Neuron (in vitro differentiated cells): ENCODE data around the gene ABCF3.
"Not testable (repeated sequence)": the region's sequence is repeated elsewhere in the genome, so short reads cannot be mapped to it uniquely, and the experiment has no call there.

ENCODE experiments used
- H2AFZ ChIP-seq: one replicate; pipeline ENCODE4 v1.6.1; 2013; ENCODE audit warnings: low read depth, mild to moderate bottlenecking, inconsistent platforms, low read length, moderate library complexity
- H3K27me3 ChIP-seq: one replicate; pipeline ENCODE4 v1.6.1; 2013; ENCODE audit warnings: low read length; ENCODE audit not compliant: insufficient read depth
- H3K36me3 ChIP-seq: one replicate; pipeline ENCODE4 v1.6.1; 2013; ENCODE audit warnings: low read length; ENCODE audit not compliant: insufficient read depth
- H3K4me1 ChIP-seq: one replicate; pipeline ENCODE4 v1.6.1; 2013; ENCODE audit warnings: low read length; ENCODE audit not compliant: insufficient read depth
- H3K4me3 ChIP-seq: 2 replicates; pipeline ENCODE4 v1.5.1; 2013; ENCODE audit warnings: mild to moderate bottlenecking, low read length, moderate library complexity
- H3K9me3 ChIP-seq: one replicate; pipeline ENCODE4 v1.6.1; 2013; ENCODE audit warnings: low read length

Gene ABCF3, protein sequence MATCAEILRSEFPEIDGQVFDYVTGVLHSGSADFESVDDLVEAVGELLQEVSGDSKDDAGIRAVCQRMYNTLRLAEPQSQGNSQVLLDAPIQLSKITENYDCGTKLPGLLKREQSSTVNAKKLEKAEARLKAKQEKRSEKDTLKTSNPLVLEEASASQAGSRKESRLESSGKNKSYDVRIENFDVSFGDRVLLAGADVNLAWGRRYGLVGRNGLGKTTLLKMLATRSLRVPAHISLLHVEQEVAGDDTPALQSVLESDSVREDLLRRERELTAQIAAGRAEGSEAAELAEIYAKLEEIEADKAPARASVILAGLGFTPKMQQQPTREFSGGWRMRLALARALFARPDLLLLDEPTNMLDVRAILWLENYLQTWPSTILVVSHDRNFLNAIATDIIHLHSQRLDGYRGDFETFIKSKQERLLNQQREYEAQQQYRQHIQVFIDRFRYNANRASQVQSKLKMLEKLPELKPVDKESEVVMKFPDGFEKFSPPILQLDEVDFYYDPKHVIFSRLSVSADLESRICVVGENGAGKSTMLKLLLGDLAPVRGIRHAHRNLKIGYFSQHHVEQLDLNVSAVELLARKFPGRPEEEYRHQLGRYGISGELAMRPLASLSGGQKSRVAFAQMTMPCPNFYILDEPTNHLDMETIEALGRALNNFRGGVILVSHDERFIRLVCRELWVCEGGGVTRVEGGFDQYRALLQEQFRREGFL

DNA sequence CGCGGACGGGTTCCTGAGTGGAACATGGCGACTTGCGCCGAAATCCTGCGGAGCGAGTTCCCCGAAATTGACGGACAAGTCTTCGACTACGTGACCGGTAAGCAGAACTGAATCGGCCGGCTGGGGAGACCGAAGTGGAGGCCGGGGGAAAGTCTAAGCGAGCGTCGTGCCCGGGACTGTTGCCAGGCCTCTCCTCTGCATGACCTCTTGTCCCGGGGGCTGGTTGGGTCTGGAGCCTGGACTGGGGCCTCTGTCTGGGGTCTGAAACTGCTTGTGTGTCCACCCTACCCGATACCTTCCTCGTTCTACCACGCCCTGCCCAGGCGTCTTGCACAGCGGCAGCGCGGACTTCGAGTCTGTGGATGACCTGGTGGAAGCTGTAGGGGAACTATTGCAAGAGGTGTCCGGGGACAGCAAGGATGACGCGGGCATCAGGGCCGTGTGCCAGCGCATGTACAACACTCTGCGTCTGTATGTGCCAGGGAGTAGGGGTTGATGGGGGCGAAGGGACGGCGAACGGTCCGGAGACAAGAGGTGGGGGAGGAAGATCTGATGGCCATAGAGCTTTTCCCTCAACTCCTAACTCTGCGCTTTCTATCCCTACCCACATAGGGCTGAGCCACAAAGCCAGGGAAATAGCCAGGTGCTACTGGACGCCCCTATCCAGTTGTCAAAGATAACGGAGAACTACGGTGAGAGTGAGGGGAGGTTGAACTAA lies at the start of gene ABCF3:
Gene ABCF3, plus strand, starts transcription at position 16 of the 718 bp plus-strand sequence. Its CDS starts 9 bp downstream, at position 25.
- H3K9me3 ChIP-seq = no peaks in the 10 kb centered on the region
- H3K4me3 ChIP-seq = peak within 1 kb of the TSS; percentile 78
- H3K27me3 ChIP-seq = no peaks in the 10 kb centered on the region
- H3K36me3 ChIP-seq = peaks cover 65% of the 10 kb centered on the region
- peak within 1 kb of the TSS; percentile 39 for H2AFZ ChIP-seq
- peaks cover 19% of the 10 kb centered on the region for H3K4me1 ChIP-seq

DNA sequence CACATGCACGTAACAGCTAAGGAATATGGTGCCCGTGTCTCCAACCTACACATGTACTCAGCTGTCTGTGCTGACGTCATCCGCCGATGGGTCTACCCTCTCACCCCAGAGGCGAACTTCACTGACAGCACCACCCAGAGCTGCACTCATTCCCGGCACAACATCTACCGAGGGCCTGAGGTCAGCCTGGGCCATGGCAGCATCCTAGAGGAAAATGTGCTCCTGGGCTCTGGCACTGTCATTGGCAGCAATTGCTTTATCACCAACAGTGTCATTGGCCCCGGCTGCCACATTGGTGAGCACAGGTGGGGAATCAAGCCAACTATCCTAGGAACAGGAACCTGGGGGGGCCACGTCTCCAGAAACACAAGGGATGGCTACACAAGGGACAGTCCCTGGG lies 45.6 kb upstream of the ABCF3 start:
- Histone ChIP-seq H3K27me3 (no peaks in the 10 kb centered on the region), H3K4me1 (peaks cover 14% of the 10 kb centered on the region), H3K36me3 (peaks cover 62% of the 10 kb centered on the region), H3K4me3 (no peak overlapping the region), H3K9me3 (no peaks in the 10 kb centered on the region), H2AFZ (no peak overlapping the region)

DNA sequence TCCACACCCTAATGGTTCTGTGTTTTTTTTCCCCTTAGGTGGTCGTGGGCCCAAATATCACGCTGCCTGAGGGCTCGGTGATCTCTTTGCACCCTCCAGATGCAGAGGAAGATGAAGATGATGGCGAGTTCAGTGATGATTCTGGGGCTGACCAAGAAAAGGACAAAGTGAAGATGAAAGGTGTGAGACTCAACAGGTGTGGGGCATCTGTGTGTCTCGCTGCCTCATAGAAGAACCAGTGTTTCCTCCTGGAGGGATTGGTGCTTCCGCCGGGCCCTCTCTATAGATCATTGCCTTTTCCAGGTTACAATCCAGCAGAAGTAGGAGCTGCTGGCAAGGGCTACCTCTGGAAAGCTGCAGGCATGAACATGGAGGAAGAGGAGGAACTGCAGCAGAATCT lies 43.8 kb upstream of the ABCF3 start:
- Histone ChIP-seq H3K9me3 (no peaks in the 10 kb centered on the region), H3K4me3 (no peak overlapping the region), H3K27me3 (no peaks in the 10 kb centered on the region), H3K36me3 (peaks cover 71% of the 10 kb centered on the region), H2AFZ (no peak overlapping the region), H3K4me1 (peaks cover under 1% of the 10 kb centered on the region)

DNA sequence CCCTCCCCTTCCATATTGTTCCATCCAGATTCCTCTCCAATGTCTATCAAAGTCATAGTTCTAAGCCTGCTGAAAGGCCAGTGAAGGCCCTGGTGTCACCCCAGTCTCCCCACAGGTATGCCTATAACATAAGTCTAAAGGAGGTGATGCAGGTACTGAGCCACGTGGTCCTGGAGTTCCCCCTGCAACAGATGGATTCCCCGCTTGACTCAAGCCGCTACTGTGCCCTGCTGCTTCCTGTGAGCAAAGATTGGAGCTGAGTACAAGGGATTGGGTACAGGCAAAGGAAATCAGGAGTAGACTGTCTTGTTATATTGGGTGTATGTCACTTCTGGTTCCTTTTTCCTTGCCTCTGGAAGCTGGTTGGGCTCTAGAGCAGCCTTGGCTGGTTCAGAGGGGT lies 42.7 kb upstream of the ABCF3 start:
- H3K27me3 ChIP-seq = no peaks in the 10 kb centered on the region
- H3K9me3 ChIP-seq = no peaks in the 10 kb centered on the region
- H3K36me3 ChIP-seq = peaks cover 65% of the 10 kb centered on the region
- H3K4me1 ChIP-seq = no peaks in the 10 kb centered on the region
- no peak overlapping the region for H2AFZ ChIP-seq
- H3K4me3 ChIP-seq = no peak overlapping the region

DNA sequence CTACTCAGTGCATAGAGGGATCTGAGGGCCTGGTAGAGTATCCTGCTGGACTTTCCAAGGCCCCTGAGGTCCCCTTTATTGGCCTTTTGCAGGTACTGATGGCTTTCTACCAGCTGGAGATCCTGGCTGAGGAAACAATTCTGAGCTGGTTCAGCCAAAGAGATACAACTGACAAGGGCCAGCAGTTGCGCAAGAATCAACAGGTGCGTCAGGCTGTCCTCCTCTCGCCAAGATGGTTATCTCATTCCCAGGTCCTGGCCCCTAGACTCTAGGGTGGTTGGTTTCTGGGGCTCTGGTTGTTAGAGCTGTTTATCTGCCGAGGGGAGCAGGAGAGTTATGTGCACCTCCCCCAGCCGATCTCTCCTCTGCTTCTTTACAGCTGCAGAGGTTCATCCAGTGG lies 41.5 kb upstream of the ABCF3 start:
- Histone ChIP-seq H3K27me3 (no peaks in the 10 kb centered on the region), H2AFZ (no peak overlapping the region), H3K4me1 (no peaks in the 10 kb centered on the region), H3K36me3 (peaks cover 65% of the 10 kb centered on the region), H3K9me3 (no peaks in the 10 kb centered on the region), H3K4me3 (no peak overlapping the region)

DNA sequence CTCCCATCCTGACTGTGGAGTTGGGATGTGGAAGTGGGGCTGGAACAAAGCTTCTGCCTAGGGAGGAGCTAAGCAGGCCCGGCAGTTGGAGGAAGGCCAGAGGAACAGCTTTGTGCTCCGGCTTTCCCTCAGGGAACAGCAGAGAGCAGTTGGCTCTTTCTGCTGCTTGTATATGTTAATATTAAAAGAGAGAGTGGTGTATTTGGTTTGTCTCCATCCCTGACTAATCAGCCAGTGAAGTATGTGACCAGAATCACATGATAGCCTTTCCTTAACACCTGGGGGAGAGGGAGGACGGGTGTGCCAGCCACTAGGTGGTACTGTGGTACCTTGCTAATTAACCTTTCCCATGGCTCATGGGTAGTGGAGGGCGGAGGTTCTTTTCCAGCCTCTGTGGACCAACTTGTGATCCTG lies 40.9 kb upstream of the ABCF3 start:
- no peak overlapping the region for H2AFZ ChIP-seq
- no peaks in the 10 kb centered on the region for H3K9me3 ChIP-seq
- no peak overlapping the region for H3K4me3 ChIP-seq
- peaks cover 61% of the 10 kb centered on the region for H3K36me3 ChIP-seq
- no peaks in the 10 kb centered on the region for H3K27me3 ChIP-seq
- no peaks in the 10 kb centered on the region for H3K4me1 ChIP-seq

DNA sequence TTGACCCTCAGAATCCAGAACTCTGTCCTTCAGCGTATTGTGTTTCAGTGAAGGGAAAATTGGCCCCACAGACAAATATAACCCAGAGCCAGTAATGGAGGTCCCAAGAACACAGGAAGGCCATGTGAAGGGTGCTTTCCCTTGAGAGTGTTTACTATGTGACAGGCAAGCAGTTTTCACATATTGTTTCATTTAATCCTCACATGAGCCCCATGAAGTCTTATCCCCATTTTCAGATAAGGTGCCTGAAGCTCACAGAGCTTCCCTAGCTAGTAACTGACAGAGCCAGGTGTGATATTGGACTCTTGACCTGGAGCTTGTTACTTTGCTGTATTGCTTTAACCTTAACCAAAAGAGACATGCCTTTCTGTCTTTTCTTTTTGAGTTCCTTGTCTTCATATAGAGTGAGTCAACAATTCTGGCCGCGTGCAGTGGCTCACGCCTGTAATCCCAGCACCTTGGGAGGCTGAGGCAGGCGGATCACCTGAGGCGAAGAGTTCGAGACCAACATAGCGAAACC lies 40.2 kb upstream of the ABCF3 start:
- Histone ChIP-seq H3K27me3 (no peaks in the 10 kb centered on the region), H3K36me3 (peaks cover 54% of the 10 kb centered on the region)

DNA sequence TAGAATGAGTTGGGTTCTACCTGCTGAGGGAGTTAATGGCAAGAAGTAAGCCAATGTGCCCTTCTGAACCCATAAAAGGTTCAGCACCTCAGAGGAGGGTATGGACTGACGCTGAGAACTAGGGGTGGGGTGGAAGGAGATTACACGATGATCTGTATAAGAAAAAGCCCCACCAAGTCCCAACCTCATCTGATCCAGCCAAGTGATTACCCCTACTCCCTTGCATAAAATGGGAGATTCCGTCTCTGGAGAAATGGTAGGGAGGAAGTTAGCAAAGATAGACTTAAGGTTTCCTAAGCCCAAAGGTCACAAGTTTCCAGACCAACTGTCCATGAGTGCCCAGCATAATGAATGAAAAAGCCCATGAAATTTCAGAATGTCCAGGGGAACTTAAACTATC lies 37.9 kb upstream of the ABCF3 start:
- H3K9me3 ChIP-seq = no peaks in the 10 kb centered on the region
- H3K4me1 ChIP-seq = no peaks in the 10 kb centered on the region
- H3K36me3 ChIP-seq = peaks cover 32% of the 10 kb centered on the region
- no peak overlapping the region for H3K4me3 ChIP-seq
- H3K27me3 ChIP-seq = no peaks in the 10 kb centered on the region
- no peak overlapping the region for H2AFZ ChIP-seq

More for the DNA sequence above, 40.2 kb upstream of the ABCF3 start:
- Histone ChIP-seq H3K4me3 (no peak overlapping the region), H2AFZ (no peak overlapping the region), H3K9me3 (no peaks in the 10 kb centered on the region), H3K4me1 (no peaks in the 10 kb centered on the region)

DNA sequence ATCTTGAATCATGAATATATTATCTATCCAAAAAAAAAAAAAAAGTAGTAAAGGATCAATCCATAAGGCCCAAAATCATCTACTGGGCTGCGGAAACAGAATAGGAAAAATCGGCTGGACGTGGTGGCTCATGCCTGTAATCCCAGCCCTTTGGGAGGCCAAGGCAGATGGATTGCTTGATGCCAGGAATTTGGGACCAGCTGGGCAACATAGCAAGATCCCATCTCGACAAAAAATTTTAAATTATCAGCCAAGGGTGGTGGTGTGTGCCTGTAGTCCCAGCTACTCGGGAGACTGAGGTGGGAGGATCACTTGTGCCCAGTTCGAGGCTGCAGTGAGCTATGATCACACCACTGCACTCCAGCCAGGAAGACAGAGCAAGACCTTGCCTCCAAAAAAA lies 36.9 kb upstream of the ABCF3 start:
- H3K4me1 ChIP-seq = peaks cover under 1% of the 10 kb centered on the region
- H3K36me3 ChIP-seq = peaks cover 22% of the 10 kb centered on the region
- no peak overlapping the region for H2AFZ ChIP-seq
- no peaks in the 10 kb centered on the region for H3K9me3 ChIP-seq
- no peak overlapping the region for H3K4me3 ChIP-seq
- no peaks in the 10 kb centered on the region for H3K27me3 ChIP-seq

DNA sequence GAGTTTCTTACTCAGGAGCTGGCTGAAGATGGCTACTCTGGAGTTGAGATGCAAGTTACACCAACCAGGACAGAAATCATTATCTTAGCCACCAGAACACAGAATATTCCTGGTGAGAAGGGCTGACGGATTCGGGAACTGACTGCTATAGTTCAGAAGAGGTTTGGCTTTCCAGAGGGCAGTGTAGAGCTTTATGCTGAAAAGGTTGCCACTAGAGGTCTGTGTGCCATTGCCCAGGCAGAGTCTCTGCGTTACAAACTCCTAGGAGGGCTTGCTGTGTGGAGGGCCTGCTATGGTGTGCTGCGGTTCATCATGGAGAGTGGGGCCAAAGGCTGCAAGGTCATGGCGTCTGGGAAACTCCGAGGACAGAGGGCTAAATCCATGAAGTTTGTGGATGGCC lies 36.2 kb upstream of the ABCF3 start:
- H2AFZ ChIP-seq, H3K4me3 ChIP-seq, H3K9me3 ChIP-seq, H3K27me3 ChIP-seq, H3K4me1 ChIP-seq: not testable (repeated sequence)
- peaks cover 16% of the 10 kb centered on the region for H3K36me3 ChIP-seq

DNA sequence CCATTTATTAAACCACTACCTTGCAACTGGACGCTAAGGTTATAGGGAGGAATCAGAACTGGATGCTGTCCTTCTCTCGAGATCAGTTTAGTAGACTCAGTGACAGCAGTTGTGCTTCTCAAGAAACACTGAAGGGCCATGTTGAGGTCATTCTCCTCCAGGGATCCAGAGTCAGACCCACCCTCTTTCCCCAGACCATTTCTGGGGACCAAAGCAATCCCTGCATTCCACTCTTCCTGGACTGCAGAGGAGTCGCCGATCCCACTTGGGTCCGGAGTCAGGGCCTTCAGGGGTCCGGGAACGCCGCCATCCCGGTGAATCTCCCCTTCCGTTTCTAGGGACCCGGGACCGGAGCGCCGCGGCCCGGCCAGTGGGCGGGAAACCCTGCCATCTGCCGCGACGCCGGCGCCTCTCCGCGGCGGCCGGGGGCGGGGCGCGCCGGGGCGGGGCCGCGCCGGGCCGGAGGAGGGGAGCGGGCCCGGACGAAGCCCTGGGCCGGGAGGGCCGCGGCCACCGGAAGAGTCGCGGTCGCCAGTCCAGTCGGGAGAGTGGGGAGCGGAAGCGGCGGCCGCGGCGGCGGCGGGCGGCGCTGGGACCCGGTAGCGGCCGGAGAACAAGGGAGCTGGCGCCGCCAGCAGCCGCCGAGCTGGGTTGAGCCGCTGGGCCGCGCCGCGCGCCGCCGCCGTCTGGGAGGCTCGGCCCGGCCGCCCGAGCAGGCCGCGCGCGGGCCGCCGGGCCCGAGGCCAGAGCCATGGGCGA lies 30.9 kb upstream of the ABCF3 start, which contains the start of gene DVL3:
Gene DVL3, plus strand, starts transcription at position 493 of the 759 bp plus-strand sequence. Its CDS starts 259 bp downstream, at position 752.
- H2AFZ ChIP-seq = peak within 1 kb of the TSS; percentile 24
- no peaks in the 10 kb centered on the region for H3K9me3 ChIP-seq
- H3K36me3 ChIP-seq = no peaks in the 10 kb centered on the region
- no peaks in the 10 kb centered on the region for H3K27me3 ChIP-seq
- peaks cover 21% of the 10 kb centered on the region for H3K4me1 ChIP-seq
- H3K4me3 ChIP-seq = peak within 1 kb of the TSS; percentile 89
